SJSA1 (cell line): ENCODE results near the gene FOXL3. TPM values are rescaled to one million over a fixed set of nuclear protein-coding genes. Genes with fewer than 3 reads are reported as not detected.
A peak's percentile ranks its signal among the peaks of the same experiment; 100 is the strongest.
"Not testable (repeated sequence)": the region's sequence is repeated elsewhere in the genome, so short reads cannot be mapped to it uniquely, and the experiment has no call there.

Experiments
- DNase-seq, 2 experiments: peaks; one replicate each; pipeline ENCODE4 v3.0.0-alpha.2; 2015 to 2020; ENCODE audit warnings: low spot score in 2 of 2, low read depth in 1 of 2
- H3K27ac ChIP-seq: fragments of 250-450 bp; sonication (Bioruptor Pico); 2 replicates; pipeline ENCODE4 v1.5.1; 2020; ENCODE audit warnings: mild to moderate bottlenecking, moderate library complexity
- H3K27me3 ChIP-seq: fragments of 250-450 bp; sonication (Bioruptor Pico); replicated peaks from 2 replicates; pipeline ENCODE4 v1.5.1; 2020; ENCODE audit warnings: mild to moderate bottlenecking, moderate library complexity
- H3K36me3 ChIP-seq: fragments of 250-450 bp; sonication (Bioruptor Pico); 2 replicates; pipeline ENCODE4 v1.5.1; 2020; ENCODE audit warnings: mild to moderate bottlenecking
- H3K4me1 ChIP-seq: fragments of 250-450 bp; sonication (Bioruptor Pico); replicated peaks from 2 replicates; pipeline ENCODE4 v1.6.1; 2021; ENCODE audit warnings: mild to moderate bottlenecking
- H3K4me3 ChIP-seq: fragments of 250-450 bp; sonication (Bioruptor Pico); 2 replicates; pipeline ENCODE4 v1.5.1; 2020; ENCODE audit warnings: mild to moderate bottlenecking
- H3K9me3 ChIP-seq: fragments of 250-450 bp; sonication (Bioruptor Pico); replicated peaks from 2 replicates; pipeline ENCODE4 v1.5.1; 2020; ENCODE audit warnings: mild to moderate bottlenecking
- total RNA-seq: library from RNA; depleted of rRNA; stranded (reverse); fragments of >200 nt; shearing (Covaris generic); gene quantifications from 2 replicates; pipeline ENCODE4 v1.2.3, GENCODE V29; 2014

The FOXL3 gene
- total RNA-seq, 1 experiment from 2014 or later: not detected

GRCh38 chr7:327233-327931 lies 37.4 kb downstream of the FOXL3 start:
- no peak for DNase-seq
- H3K9me3 ChIP-seq: no peaks in the 10 kb centered on the region
- H3K36me3 ChIP-seq: no peaks in the 10 kb centered on the region
- H3K4me1 ChIP-seq: no peaks in the 10 kb centered on the region
- no peaks in the 10 kb centered on the region for H3K27me3 ChIP-seq
- no peak overlapping the region for H3K27ac ChIP-seq
- no peak overlapping the region for H3K4me3 ChIP-seq

GRCh38 chr7:327991-328702 lies 38.2 kb downstream of the FOXL3 start:
- Histone ChIP-seq H3K27ac (no peak overlapping the region), H3K36me3 (no peaks in the 10 kb centered on the region), H3K4me3 (no peak overlapping the region), H3K4me1 (peaks cover 6% of the 10 kb centered on the region), H3K27me3 (no peaks in the 10 kb centered on the region), H3K9me3 (no peaks in the 10 kb centered on the region)
- DNase-seq: no peak

- Histone ChIP-seq H3K4me3 (no peak overlapping the region), H3K4me1 (peaks cover 7% of the 10 kb centered on the region), H3K36me3 (no peaks in the 10 kb centered on the region), H3K27me3 (no peaks in the 10 kb centered on the region), H3K9me3 (no peaks in the 10 kb centered on the region), H3K27ac (no peak overlapping the region)
- no peak for DNase-seq
These were observed 39.8 kb downstream of the FOXL3 start for GRCh38 chr7:329691-330281.

- Histone ChIP-seq H3K36me3 (no peaks in the 10 kb centered on the region), H3K4me1 (peaks cover 7% of the 10 kb centered on the region), H3K27me3 (no peaks in the 10 kb centered on the region), H3K4me3 (no peak overlapping the region), H3K9me3 (no peaks in the 10 kb centered on the region), H3K27ac (no peak overlapping the region)
- DNase-seq: no peak
These were observed 40.7 kb downstream of the FOXL3 start for GRCh38 chr7:330511-331230.

GRCh38 chr7:332020-332517 lies 42.1 kb downstream of the FOXL3 start:
- no peaks in the 10 kb centered on the region for H3K9me3 ChIP-seq
- H3K4me3 ChIP-seq: no peak overlapping the region
- peak in 1 of 2 experiments; percentile 43 for DNase-seq
- H3K4me1 ChIP-seq: peaks cover 7% of the 10 kb centered on the region
- H3K27me3 ChIP-seq: no peaks in the 10 kb centered on the region
- H3K27ac ChIP-seq: no peak overlapping the region
- no peaks in the 10 kb centered on the region for H3K36me3 ChIP-seq

- Histone ChIP-seq H3K9me3 (no peaks in the 10 kb centered on the region), H3K4me3 (no peak overlapping the region; the same call in 1 of the 2 replicates), H3K27ac (no peak overlapping the region), H3K4me1 (peaks cover 7% of the 10 kb centered on the region), H3K36me3 (no peaks in the 10 kb centered on the region), H3K27me3 (no peaks in the 10 kb centered on the region)
- peak; percentile 44 to 74 for DNase-seq
These were observed 42.8 kb downstream of the FOXL3 start for GRCh38 chr7:332646-333392.

GRCh38 chr7:333393-333764 lies 43.4 kb downstream of the FOXL3 start:
- Histone ChIP-seq H3K36me3 (no peaks in the 10 kb centered on the region), H3K9me3 (no peaks in the 10 kb centered on the region), H3K4me1 (peaks cover 7% of the 10 kb centered on the region), H3K27ac (no peak overlapping the region), H3K4me3 (no peak overlapping the region), H3K27me3 (no peaks in the 10 kb centered on the region)
- peak; percentile 43 to 73 for DNase-seq

GRCh38 chr7:334618-335357 lies 44.8 kb downstream of the FOXL3 start:
- no peaks in the 10 kb centered on the region for H3K36me3 ChIP-seq
- peaks cover 7% of the 10 kb centered on the region for H3K4me1 ChIP-seq
- no peak for DNase-seq
- H3K4me3 ChIP-seq: no peak overlapping the region
- H3K9me3 ChIP-seq: no peaks in the 10 kb centered on the region
- H3K27me3 ChIP-seq: no peaks in the 10 kb centered on the region
- no peak overlapping the region for H3K27ac ChIP-seq

- no peak for DNase-seq
- Histone ChIP-seq H3K36me3 (no peaks in the 10 kb centered on the region), H3K4me1 (peaks cover 7% of the 10 kb centered on the region), H3K4me3 (no peak overlapping the region), H3K27ac (no peak overlapping the region), H3K9me3 (no peaks in the 10 kb centered on the region), H3K27me3 (no peaks in the 10 kb centered on the region)
These were observed 45.6 kb downstream of the FOXL3 start for GRCh38 chr7:335358-336148.

GRCh38 chr7:336149-336533 lies 46.2 kb downstream of the FOXL3 start:
- not testable (repeated sequence) for H3K9me3 ChIP-seq, H3K27me3 ChIP-seq, H3K4me3 ChIP-seq, H3K4me1 ChIP-seq, H3K36me3 ChIP-seq, DNase-seq, H3K27ac ChIP-seq

GRCh38 chr7:336810-337566 lies 47.0 kb downstream of the FOXL3 start:
- DNase-seq: no peak
- no peak overlapping the region for H3K4me3 ChIP-seq
- peaks cover 7% of the 10 kb centered on the region for H3K4me1 ChIP-seq
- H3K36me3 ChIP-seq: no peaks in the 10 kb centered on the region
- H3K9me3 ChIP-seq: no peaks in the 10 kb centered on the region
- H3K27ac ChIP-seq: no peak overlapping the region
- no peaks in the 10 kb centered on the region for H3K27me3 ChIP-seq

- peaks cover 7% of the 10 kb centered on the region for H3K4me1 ChIP-seq
These were observed 47.6 kb downstream of the FOXL3 start for GRCh38 chr7:337567-337951.

More at GRCh38 chr7:337567-337951, 47.6 kb downstream of the FOXL3 start:
- H3K9me3 ChIP-seq: no peaks in the 10 kb centered on the region
- H3K27me3 ChIP-seq: no peaks in the 10 kb centered on the region
- H3K4me3 ChIP-seq: no peak overlapping the region
- no peak for DNase-seq
- H3K27ac ChIP-seq: no peak overlapping the region
- H3K36me3 ChIP-seq: no peaks in the 10 kb centered on the region
